Stomach (tissue), 4 donors: Measurements from ENCODE around the gene SIGLEC7.

Source experiments
- CTCF ChIP-seq, 7 experiments: fragments of 450-650 bp in 4 of 7; fragments of 200-600 bp in 3 of 7; sonication (generic) in 3 of 7; IDR thresholded peaks; one replicate each; pipeline ENCODE4 v1.5.1; 2016 to 2019; ENCODE audit warnings: antibody characterized with exemption in 7 of 7, control low read depth in 2 of 7, mild to moderate bottlenecking in 1 of 7
- POLR2A ChIP-seq, 4 donors: fragments of 450-650 bp; IDR thresholded peaks; one replicate each; pipeline ENCODE4 v1.6.1; 2016; ENCODE audit warnings: antibody characterized with exemption in 4 of 4, control low read depth in 2 of 4, mild to moderate bottlenecking in 1 of 4, moderate library complexity in 1 of 4

- no peak for TF ChIP-seq CTCF (IDR thresholded peaks at IDR 0.05)
- TF ChIP-seq POLR2A (IDR thresholded peaks at IDR 0.05), result no peak
Measured at GRCh38 chr19:51123381-51123800, 18.7 kb upstream of the SIGLEC7 start.
